Ovary (tissue), 9 donors: ENCODE results near the gene GSTM5. TPM values are rescaled to one million over a fixed set of nuclear protein-coding genes. Genes with fewer than 3 reads are reported as not detected.
A peak's percentile ranks its signal among the peaks of the same experiment; 100 is the strongest.
"Not testable (repeated sequence)": the region's sequence is repeated elsewhere in the genome, so short reads cannot be mapped to it uniquely, and the experiment has no call there.

Experiments used
- DNase-seq, 5 donors: peaks; one replicate each; pipeline ENCODE4 v3.0.0-alpha.2; 2019 to 2020
- H3K27ac ChIP-seq, 2 donors: fragments of 200-600 bp; one replicate each; pipeline versions ENCODE4 v1.5.1 to v1.8.0; 2019 to 2022
- H3K27me3 ChIP-seq: fragments of 200-600 bp; one replicate; pipeline ENCODE4 v1.8.0; 2022
- H3K36me3 ChIP-seq: fragments of 200-600 bp; sonication (generic); one replicate; pipeline ENCODE4 v1.5.1; 2019
- H3K4me1 ChIP-seq: one replicate; pipeline ENCODE4 v1.8.1; 2013; ENCODE audit warnings: mild to moderate bottlenecking, moderate library complexity; ENCODE audit not compliant: insufficient read depth
- H3K4me3 ChIP-seq: fragments of 200-600 bp; sonication (generic); one replicate; pipeline ENCODE4 v1.5.1; 2017
- H3K9me3 ChIP-seq, 2 donors: fragments of 200-600 bp in 1 of 2; sonication (generic) in 1 of 2; one replicate each; pipeline versions ENCODE4 v1.5.1 to v1.8.1; 2013 to 2019; ENCODE audit warnings: mild to moderate bottlenecking in 1 of 2, moderate library complexity in 1 of 2
- CTCF ChIP-seq, 3 donors: fragments of 450-650 bp in 2 of 3; fragments of 200-600 bp in 1 of 3; IDR thresholded peaks; one replicate each; pipeline versions ENCODE4 v1.5.1 to v1.8.0; 2016 to 2022; ENCODE audit warnings: antibody characterized with exemption in 3 of 3, mild to moderate bottlenecking in 1 of 3
- EP300 ChIP-seq: sonication (generic); formaldehyde crosslinking; IDR thresholded peaks from one replicate; pipeline ENCODE4 v1.6.1; 2017; ENCODE audit warnings: antibody characterized with exemption
- POLR2A ChIP-seq: fragments of 450-650 bp; IDR thresholded peaks from one replicate; pipeline ENCODE4 v1.6.1; 2017; ENCODE audit warnings: antibody characterized with exemption, mild to moderate bottlenecking, moderate library complexity
- WGBS, 3 donors: extraction: QIAGEN DNeasy Blood & Tissue Kit in 1 of 3; methylation state at CpG; one replicate each; pipeline versions ENCODE4 v1.1.5 to v1.1.7; 2013 to 2017; 5-methylcytosine and 5-hydroxymethylcytosine counted together
- intact Hi-C, 4 donors: fragments of 100-400 bp; cut with DNase I; formaldehyde crosslinking; loops; one replicate each; pipeline versions ENCODE4 v1.11.0 to v1.15.1; 2022 to 2023
- polyA plus RNA-seq, 2 donors: library from polyadenylated mRNA; stranded (reverse); fragments of 200-250 nt in 1 of 2; fragments of 350-450 nt in 1 of 2; fragmentation: Illumina TruSeq in 1 of 2; extraction: RNeasy Lipid Tissue Mini Kit (QIAGEN cat#74804) in 1 of 2; gene quantifications; one replicate each; pipeline ENCODE4 v1.2.3, GENCODE V29; 2013 to 2014
- total RNA-seq, 7 donors: library from RNA; depleted of rRNA in 2 of 7; stranded (reverse); fragments of >200 nt in 2 of 7; fragmentation: NEBNext Ultra II Directional in 3 of 7; extraction: Animal tissue kit (Norgen Biotek cat#: 25700) in 3 of 7; gene quantifications; one replicate each; pipeline versions ENCODE4 v1.1.0 to v1.2.4, GENCODE V29; 2016 to 2023
- donor health status: DM: no; HTN: no; CAD: no; lungs with moderate emphysema.
- donor health status: DM: no; HTN: no; CAD: no.
- donor health status: Bipolar disorder and iron deficiency.
- donor health status: DM: yes; HTN: yes; CAD: no.
- donor health status: DM: no; HTN: no; CAD: no.
- donor health status: DM: yes; HTN: yes; CAD: no.

GSTM5 gene
- total and polyA plus RNA-seq, 9 donors, result 18.8 to 259 (median 101) TPM

- no peaks in the 10 kb centered on the region for H3K4me1 ChIP-seq
- intact Hi-C loops, result no loop called here
- no peaks in the 10 kb centered on the region for H3K9me3 ChIP-seq
- no peak overlapping the region for H3K27ac ChIP-seq
- no peaks in the 10 kb centered on the region for H3K36me3 ChIP-seq
- no peak overlapping the region for H3K4me3 ChIP-seq
- H3K27me3 ChIP-seq, result no peaks in the 10 kb centered on the region
- no peak for DNase-seq
- TF ChIP-seq CTCF (IDR thresholded peaks at IDR 0.05) (no peak), EP300 (no peak), POLR2A (no peak)
These were observed 37.2 kb downstream of the GSTM5 start for GRCh38 chr1:109749221-109749620.

GRCh38 chr1:109750241-109750882 is 38.3 kb downstream of the GSTM5 start:
- no peak for DNase-seq
- no peaks in the 10 kb centered on the region for H3K9me3 ChIP-seq
- H3K4me1 ChIP-seq, result no peaks in the 10 kb centered on the region
- TF ChIP-seq POLR2A, result no peak
- no peak for TF ChIP-seq EP300
- TF ChIP-seq CTCF (IDR thresholded peaks at IDR 0.05), result no peak
- no peaks in the 10 kb centered on the region for H3K27me3 ChIP-seq
- H3K36me3 ChIP-seq, result no peaks in the 10 kb centered on the region
- H3K27ac ChIP-seq, result no peak overlapping the region
- H3K4me3 ChIP-seq, result no peak overlapping the region
- WGBS, 3 donors, result 93 to 96% (median 95%) methylated on average over 11 of the region's 11 CpGs
- intact Hi-C loops, result no loop called here

GRCh38 chr1:109750920-109751319 is 38.9 kb downstream of the GSTM5 start:
- Histone ChIP-seq H3K4me3 (no peak overlapping the region), H3K9me3 (no peaks in the 10 kb centered on the region), H3K36me3 (no peaks in the 10 kb centered on the region), H3K4me1 (peaks cover 1% of the 10 kb centered on the region), H3K27me3 (no peaks in the 10 kb centered on the region), H3K27ac (no peak overlapping the region)
- intact Hi-C loops, result no loop called here
- 80 to 91% (median 81%) methylated on average over 6 of the region's 6 CpGs for WGBS, 3 donors
- no peak for DNase-seq
- TF ChIP-seq POLR2A, result no peak
- no peak for TF ChIP-seq CTCF (IDR thresholded peaks at IDR 0.05)
- TF ChIP-seq EP300, result no peak

GRCh38 chr1:109751531-109752260 is 39.6 kb downstream of the GSTM5 start:
- peak in 1 of 5 donors; percentile 12 for DNase-seq
- Histone ChIP-seq H3K27me3 (no peaks in the 10 kb centered on the region), H3K4me1 (peaks cover 3% of the 10 kb centered on the region), H3K36me3 (no peaks in the 10 kb centered on the region), H3K9me3 (no peaks in the 10 kb centered on the region), H3K4me3 (no peak overlapping the region), H3K27ac (no peak overlapping the region)
- intact Hi-C loops, result no loop called here
- TF ChIP-seq POLR2A, result no peak
- WGBS, 3 donors, result 92 to 96% (median 94%) methylated on average over 12 of the region's 12 CpGs

- 78 to 80% (median 78%) methylated on average over 2 of the region's 2 CpGs for WGBS, 3 donors
- no peak for TF ChIP-seq POLR2A
- TF ChIP-seq CTCF (IDR thresholded peaks at IDR 0.05), result no peak
- TF ChIP-seq EP300, result no peak
These were observed 42.7 kb downstream of the GSTM5 start for GRCh38 chr1:109754738-109755137.

GRCh38 chr1:109756325-109756724 is 44.3 kb downstream of the GSTM5 start:
- DNase-seq, result peak; percentile 42 to 66 (median 63)
- Histone ChIP-seq H3K4me1 (peaks cover 20% of the 10 kb centered on the region), H3K27ac (peak overlapping the region in 1 of 2 donors; percentile 91)
- 31 to 47% (median 33%) methylated on average over 5 of the region's 5 CpGs for WGBS, 3 donors
- H3K27me3 ChIP-seq, H3K9me3 ChIP-seq, H3K36me3 ChIP-seq, H3K4me3 ChIP-seq: not testable (repeated sequence)
- intact Hi-C loops, result loop anchor here in 1 of 4 donors (5.0 kb wide), 1 partner anchor 89 kb away; the partner anchor contains the start of gene GSTM2

More at GRCh38 chr1:109754738-109755137, 42.7 kb downstream of the GSTM5 start:
- intact Hi-C loops, result loop anchor here in 1 of 4 donors (5.0 kb wide), 1 partner anchor 87 kb away; the partner anchor contains the start of gene GSTM2
- DNase-seq, result no peak
- Histone ChIP-seq H3K27ac (peak overlapping the region in 1 of 2 donors; percentile 25), H3K4me3 (no peak overlapping the region), H3K9me3 (no peaks in the 10 kb centered on the region), H3K4me1 (peaks cover 20% of the 10 kb centered on the region), H3K36me3 (no peaks in the 10 kb centered on the region), H3K27me3 (no peaks in the 10 kb centered on the region)
